ENCODE measurements around the gene MYH2.

MYH2 gene

GRCh38 chr17:10516065-10516464, 33.4 kb downstream of the MYH2 start:
- DNase-seq (ENCODE audit: low spot score) = no peak

GRCh38 chr17:10513299-10514067, 36.0 kb downstream of the MYH2 start:
- DNase-seq (ENCODE audit: low spot score) = no peak

GRCh38 chr17:10512856-10513255, 36.6 kb downstream of the MYH2 start:
- DNase-seq (ENCODE audit: low spot score) = no peak

- DNase-seq (ENCODE audit: low spot score) = no peak
These were observed 49.5 kb downstream of the MYH2 start for GRCh38 chr17:10499950-10500349.

- DNase-seq (ENCODE audit: low spot score) = no peak
These were observed 57.5 kb downstream of the MYH2 start for GRCh38 chr17:10492004-10492403.

- DNase-seq (ENCODE audit: low spot score) = no peak
These were observed 67.2 kb downstream of the MYH2 start for GRCh38 chr17:10482252-10482651.

GRCh38 chr17:10477701-10478100, 71.8 kb downstream of the MYH2 start:
- DNase-seq (ENCODE audit: low spot score) = no peak

- no peak for DNase-seq (ENCODE audit: low spot score)
These were observed 74.9 kb downstream of the MYH2 start for GRCh38 chr17:10474536-10474935.

- DNase-seq (ENCODE audit: low spot score) = no peak
These were observed 77.6 kb downstream of the MYH2 start for GRCh38 chr17:10471858-10472257.
